A673 (cell line): Measurements from ENCODE around the gene TNRC6C. TPM values are rescaled to one million over a fixed set of nuclear protein-coding genes. Genes with fewer than 3 reads are reported as not detected.

Source experiments
- BruUV-seq: library from RNA; stranded (reverse); fragments of 400-500 nt; replicated peaks from 2 replicates; lab custom pipeline; 2021; lab: Mats Ljungman, UMichigan
- CTCF ChIA-PET: fragments of 300-600 bp; sonication (Branson Sonifier 250); formaldehyde crosslinking; loops from one replicate; lab custom pipeline; 2022; ENCODE audit warnings: antibody characterized with exemption; lab: Charles Lee
- POLR2A ChIA-PET: fragments of 300-600 bp; sonication (Branson Sonifier 250); formaldehyde crosslinking; loops from one replicate; lab custom pipeline; 2022; ENCODE audit warnings: antibody characterized with exemption; ENCODE audit not compliant: low non-redundant PET; lab: Charles Lee
- DNase-seq: peaks from one replicate; pipeline ENCODE4 v3.0.0-alpha.2; 2015; ENCODE audit warnings: low spot score
- H3K27ac ChIP-seq: fragments of 200-600 bp; sonication (generic); 2 replicates; pipeline ENCODE4 v1.5.1; 2016; ENCODE audit warnings: mixed run types, low read depth, mild to moderate bottlenecking, mixed read lengths, antibody characterized with exemption, low read length; ENCODE audit not compliant: poor library complexity, severe bottlenecking
- H3K27me3 ChIP-seq: fragments of 200-600 bp; sonication (generic); replicated peaks from 2 replicates; pipeline ENCODE4 v1.6.1; 2017; ENCODE audit warnings: mixed run types, low read depth, mild to moderate bottlenecking, mixed read lengths, antibody characterized with exemption, low read length; ENCODE audit not compliant: insufficient read depth, poor library complexity
- H3K36me3 ChIP-seq: fragments of 200-600 bp; sonication (generic); 2 replicates; pipeline ENCODE4 v1.6.1; 2016; ENCODE audit warnings: mixed run types, mild to moderate bottlenecking, mixed read lengths, antibody characterized with exemption, low read length; ENCODE audit not compliant: insufficient read depth, poor library complexity, severe bottlenecking
- H3K4me1 ChIP-seq: fragments of 200-600 bp; sonication (generic); 2 replicates; pipeline ENCODE4 v1.6.1; 2017; ENCODE audit warnings: mixed run types, mild to moderate bottlenecking, mixed read lengths, antibody characterized with exemption, low read length; ENCODE audit not compliant: insufficient read depth, poor library complexity, severe bottlenecking
- H3K4me3 ChIP-seq: fragments of 200-600 bp; sonication (generic); 2 replicates; pipeline ENCODE4 v1.5.1; 2016; ENCODE audit warnings: low read depth, mixed run types, mild to moderate bottlenecking, mixed read lengths, low read length; ENCODE audit not compliant: poor library complexity, severe bottlenecking
- H3K9me3 ChIP-seq: fragments of 200-600 bp; sonication (generic); 2 replicates; pipeline ENCODE4 v1.6.1; 2016; ENCODE audit warnings: mixed run types, low read depth, mild to moderate bottlenecking, mixed read lengths, antibody characterized with exemption, low read length; ENCODE audit not compliant: poor library complexity, severe bottlenecking
- EZH2 ChIP-seq: fragments of 200-600 bp; sonication (generic); IDR thresholded peaks from 2 replicates; pipeline ENCODE4 v1.6.1; 2017; ENCODE audit warnings: borderline replicate concordance, low read depth, mild to moderate bottlenecking, mixed read lengths, antibody characterized with exemption, low read length; ENCODE audit not compliant: poor library complexity, severe bottlenecking
- intact Hi-C: fragments of 100-400 bp; cut with micrococcal nuclease; formaldehyde crosslinking; loops from one replicate; pipeline ENCODE4 v1.10.0; 2022; ENCODE audit not compliant: unreplicated experiment
- total RNA-seq: library from RNA; stranded (reverse); gene quantifications from 2 replicates; pipeline ENCODE4 v1.2.3, GENCODE V29; 2021
- TF ChIP-seq, protein P1 (sequence below): fragments of 300-800, 200-600 bp; sonication (generic); conservative IDR thresholded peaks from 2 replicates; pipeline ENCODE4 v1.5.1; 2017; ENCODE audit warnings: low read depth, mild to moderate bottlenecking, antibody characterized with exemption, low read length, moderate library complexity, mixed read lengths

Gene TNRC6C
- total RNA-seq, 1 experiment from 2014 or later, result 26.7 TPM

GRCh38 chr17:78146471-78146869 lies 188.0 kb downstream of the TNRC6C start:
- intact Hi-C loops, result no loop called here
- Histone ChIP-seq H3K27ac (no peak overlapping the region), H3K9me3 (no peaks in the 10 kb centered on the region), H3K36me3 (no peaks in the 10 kb centered on the region), H3K4me3 (no peak overlapping the region), H3K27me3 (no peaks in the 10 kb centered on the region), H3K4me1 (peaks cover 2% of the 10 kb centered on the region)
- TF ChIP-seq EZH2, result no peak
- TF ChIP-seq, protein P1, sequence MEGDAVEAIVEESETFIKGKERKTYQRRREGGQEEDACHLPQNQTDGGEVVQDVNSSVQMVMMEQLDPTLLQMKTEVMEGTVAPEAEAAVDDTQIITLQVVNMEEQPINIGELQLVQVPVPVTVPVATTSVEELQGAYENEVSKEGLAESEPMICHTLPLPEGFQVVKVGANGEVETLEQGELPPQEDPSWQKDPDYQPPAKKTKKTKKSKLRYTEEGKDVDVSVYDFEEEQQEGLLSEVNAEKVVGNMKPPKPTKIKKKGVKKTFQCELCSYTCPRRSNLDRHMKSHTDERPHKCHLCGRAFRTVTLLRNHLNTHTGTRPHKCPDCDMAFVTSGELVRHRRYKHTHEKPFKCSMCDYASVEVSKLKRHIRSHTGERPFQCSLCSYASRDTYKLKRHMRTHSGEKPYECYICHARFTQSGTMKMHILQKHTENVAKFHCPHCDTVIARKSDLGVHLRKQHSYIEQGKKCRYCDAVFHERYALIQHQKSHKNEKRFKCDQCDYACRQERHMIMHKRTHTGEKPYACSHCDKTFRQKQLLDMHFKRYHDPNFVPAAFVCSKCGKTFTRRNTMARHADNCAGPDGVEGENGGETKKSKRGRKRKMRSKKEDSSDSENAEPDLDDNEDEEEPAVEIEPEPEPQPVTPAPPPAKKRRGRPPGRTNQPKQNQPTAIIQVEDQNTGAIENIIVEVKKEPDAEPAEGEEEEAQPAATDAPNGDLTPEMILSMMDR, result no peak
- ChIA-PET POLR2A (interaction anchor here (0.5 kb wide), 1 partner anchor 31 kb away, joined by 3 read pairs; no protein-coding TSS in a partner anchor), CTCF (no interaction called here)
- BruUV-seq, result no TSS peak
- DNase-seq, result no peak

- no TSS peak for BruUV-seq
- Histone ChIP-seq H3K4me1 (peaks cover 5% of the 10 kb centered on the region), H3K27ac (no peak overlapping the region), H3K9me3 (no peaks in the 10 kb centered on the region), H3K4me3 (no peak overlapping the region), H3K36me3 (no peaks in the 10 kb centered on the region), H3K27me3 (no peaks in the 10 kb centered on the region)
- intact Hi-C loops, result no loop called here
- no peak for DNase-seq
- ChIA-PET CTCF (no interaction called here), POLR2A (interaction anchor here (0.5 kb wide), 1 partner anchor 30 kb away, joined by 3 read pairs; no protein-coding TSS in a partner anchor)
- TF ChIP-seq, protein P1, result no peak
Measured at GRCh38 chr17:78146881-78147280, 188.4 kb downstream of the TNRC6C start.

DNA sequence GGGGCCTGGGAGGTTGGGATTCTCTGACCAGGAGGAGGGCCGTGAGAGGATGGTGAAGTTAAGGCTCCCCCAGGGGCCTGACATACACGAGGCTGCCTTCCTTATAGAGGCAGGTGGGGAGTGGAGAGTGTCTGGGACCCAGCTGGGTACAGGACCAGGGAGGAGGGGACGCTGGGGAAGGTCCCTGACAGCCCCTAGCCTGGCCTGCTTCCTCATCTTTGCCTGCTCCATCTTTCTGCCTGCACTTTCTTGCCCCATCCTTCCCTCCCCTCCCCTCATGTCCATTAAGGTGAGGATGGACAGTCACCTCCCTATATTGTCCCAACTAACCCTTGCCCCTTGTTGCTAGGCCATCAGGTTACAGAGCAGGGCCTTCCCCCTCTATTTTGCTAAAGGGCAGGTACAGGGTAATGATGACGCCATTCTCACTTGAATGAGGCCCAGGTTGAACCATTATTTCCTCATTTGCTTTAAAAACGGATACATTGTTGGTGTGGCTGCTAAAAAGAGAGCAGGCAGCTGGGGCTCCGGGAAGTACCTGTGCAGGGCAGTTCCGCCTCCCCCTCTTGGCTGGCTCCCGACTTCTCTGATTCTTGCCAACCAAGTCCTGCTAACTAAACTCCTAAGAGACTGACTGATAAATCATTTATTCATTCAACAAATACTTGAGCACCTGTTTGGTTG lies 189.0 kb downstream of the TNRC6C start:
- BruUV-seq, result no TSS peak
- no peak for DNase-seq
- H3K4me3 ChIP-seq, result no peak overlapping the region
- H3K27ac ChIP-seq, result no peak overlapping the region
- TF ChIP-seq EZH2, result no peak
- TF ChIP-seq, protein P1, result no peak
- H3K4me1 ChIP-seq, result peaks cover 5% of the 10 kb centered on the region
- ChIA-PET POLR2A (no interaction called here), CTCF (no interaction called here)
- intact Hi-C loops, result no loop called here
- no peaks in the 10 kb centered on the region for H3K9me3 ChIP-seq
- no peaks in the 10 kb centered on the region for H3K36me3 ChIP-seq
- no peaks in the 10 kb centered on the region for H3K27me3 ChIP-seq
